CD4-positive, alpha-beta memory T cell (primary cell): Measurements from ENCODE around the gene NLRP1. TPM values are rescaled to one million over a fixed set of nuclear protein-coding genes. Genes with fewer than 3 reads are reported as not detected.

Experiments
- CTCF ChIA-PET: fragments of 350-600 bp; sonication (Branson Sonifier 250); formaldehyde crosslinking; loops from one replicate; lab custom pipeline; 2021; ENCODE audit warnings: inconsistent platforms; ENCODE audit not compliant: partially characterized antibody; lab: Charles Lee
- POLR2A ChIA-PET: fragments of 350-600 bp; sonication (Branson Sonifier 250); formaldehyde crosslinking; loops from one replicate; lab custom pipeline; 2021; ENCODE audit not compliant: partially characterized antibody; lab: Charles Lee
- DNase-seq, 5 donors: peaks; one replicate each; pipeline versions ENCODE4 v3.0.0 to v3.0.0-alpha.2; 2020 to 2022; ENCODE audit warnings: mixed read lengths in 1 of 5
- H3K27ac ChIP-seq: one replicate; pipeline ENCODE4 v1.7.0; 2013; ENCODE audit warnings: low read depth, low read length
- H3K27me3 ChIP-seq: 2 replicates; pipeline ENCODE4 v1.7.0; 2013; ENCODE audit warnings: mild to moderate bottlenecking, low read length, moderate library complexity; ENCODE audit not compliant: insufficient read depth
- H3K36me3 ChIP-seq: 2 replicates; pipeline ENCODE4 v1.7.0; 2013; ENCODE audit warnings: mild to moderate bottlenecking, low read length, moderate library complexity; ENCODE audit not compliant: insufficient read depth
- H3K4me1 ChIP-seq: 2 replicates; pipeline ENCODE4 v1.7.0; 2013; ENCODE audit warnings: mild to moderate bottlenecking, low read length, moderate library complexity; ENCODE audit not compliant: insufficient read depth
- H3K4me3 ChIP-seq, 2 donors: one replicate each; pipeline ENCODE4 v1.7.0; 2013; ENCODE audit warnings: low read length in 2 of 2, mild to moderate bottlenecking in 1 of 2
- H3K9me3 ChIP-seq, 2 donors: one replicate each; pipeline ENCODE4 v1.7.0; 2013; ENCODE audit warnings: low read length in 2 of 2, control low read depth in 1 of 2; ENCODE audit not compliant: control insufficient read depth in 1 of 2
- H3K27ac Mint-ChIP-seq, 7 donors: one replicate each; pipeline ENCODE4 v1.8.0; 2020 to 2021; ENCODE audit warnings: mixed read lengths in 7 of 7, mild to moderate bottlenecking in 6 of 7, inconsistent platforms in 3 of 7, moderate library complexity in 3 of 7
- H3K27me3 Mint-ChIP-seq, 2 donors: one replicate each; pipeline ENCODE4 v1.8.0; 2020 to 2021; ENCODE audit warnings: mixed read lengths in 2 of 2
- H3K36me3 Mint-ChIP-seq, 2 donors: one replicate each; pipeline ENCODE4 v1.8.0; 2020 to 2021; ENCODE audit warnings: mixed read lengths in 2 of 2, inconsistent platforms in 1 of 2, mild to moderate bottlenecking in 1 of 2
- H3K4me1 Mint-ChIP-seq, 4 donors: one replicate each; pipeline ENCODE4 v1.8.0; 2020 to 2021; ENCODE audit warnings: mixed read lengths in 4 of 4, mild to moderate bottlenecking in 1 of 4
- H3K4me3 Mint-ChIP-seq, 8 donors: one replicate each; pipeline ENCODE4 v1.8.0; 2020 to 2021; ENCODE audit warnings: mixed read lengths in 8 of 8, mild to moderate bottlenecking in 7 of 8, moderate library complexity in 6 of 8, inconsistent platforms in 3 of 8
- H3K9me3 Mint-ChIP-seq, 8 donors: one replicate each; pipeline ENCODE4 v1.8.0; 2020 to 2021; ENCODE audit warnings: mixed read lengths in 8 of 8, mild to moderate bottlenecking in 5 of 8, inconsistent platforms in 3 of 8, moderate library complexity in 1 of 8
- intact Hi-C: fragments of 100-400 bp; cut with micrococcal nuclease; formaldehyde crosslinking; loops from one replicate; pipeline ENCODE4 v1.15.1; 2023
- polyA plus RNA-seq, 2 donors: library from polyadenylated mRNA; unstranded; fragments of 300-500 nt; fragmentation: Illumina TruSeq; gene quantifications; one replicate each; pipeline ENCODE4 v1.2.3, GENCODE V29; 2021
- total RNA-seq, 2 experiments: library from RNA; stranded (reverse); gene quantifications; one replicate each; pipeline ENCODE4 v1.2.3, GENCODE V29; 2021

The NLRP1 gene
- total and polyA plus RNA-seq, 4 experiments from 2014 or later: 9.7 to 292 (median 160) TPM

- Mint-ChIP-seq H3K36me3 (no peaks in the 10 kb centered on the region), H3K9me3 (no peaks in the 10 kb centered on the region), H3K27me3 (peaks cover 12 to 21% of the 10 kb centered on the region in 2 donors), H3K4me1 (no peaks in the 10 kb centered on the region), H3K4me3 (no peak overlapping the region), H3K27ac (no peak overlapping the region)
- Histone ChIP-seq H3K27ac (no peak overlapping the region), H3K4me1 (no peaks in the 10 kb centered on the region), H3K27me3 (no peaks in the 10 kb centered on the region), H3K9me3 (no peaks in the 10 kb centered on the region), H3K36me3 (no peaks in the 10 kb centered on the region), H3K4me3 (no peak overlapping the region)
- no peak for DNase-seq
- ChIA-PET POLR2A (no interaction called here), CTCF (no interaction called here)
- intact Hi-C loops: no loop called here
Observed at GRCh38 chr17:5621026-5621425, 36.7 kb upstream of the NLRP1 start.

- Histone ChIP-seq H3K4me1 (no peaks in the 10 kb centered on the region), H3K36me3 (no peaks in the 10 kb centered on the region), H3K27me3 (no peaks in the 10 kb centered on the region), H3K4me3 (no peak overlapping the region), H3K27ac (no peak overlapping the region), H3K9me3 (no peaks in the 10 kb centered on the region)
- Mint-ChIP-seq H3K4me1 (no peaks in the 10 kb centered on the region), H3K36me3 (no peaks in the 10 kb centered on the region), H3K4me3 (no peak overlapping the region), H3K27ac (no peak overlapping the region), H3K9me3 (no peaks in the 10 kb centered on the region), H3K27me3 (peaks cover 10 to 15% of the 10 kb centered on the region in 2 donors)
- POLR2A ChIA-PET: no interaction called here
- intact Hi-C loops: no loop called here
- CTCF ChIA-PET: no interaction called here
- no peak for DNase-seq
Observed at GRCh38 chr17:5619088-5619740, 34.9 kb upstream of the NLRP1 start.

GRCh38 chr17:5618476-5618875, 34.2 kb upstream of the NLRP1 start:
- H3K4me1 ChIP-seq: no peaks in the 10 kb centered on the region

GRCh38 chr17:5615476-5615875, 31.2 kb upstream of the NLRP1 start:
- no peaks in the 10 kb centered on the region for H3K9me3 Mint-ChIP-seq

More at GRCh38 chr17:5618476-5618875, 34.2 kb upstream of the NLRP1 start:
- Histone ChIP-seq H3K27me3 (no peaks in the 10 kb centered on the region), H3K4me3 (no peak overlapping the region), H3K9me3 (no peaks in the 10 kb centered on the region), H3K27ac (no peak overlapping the region), H3K36me3 (no peaks in the 10 kb centered on the region)
- CTCF ChIA-PET: no interaction called here
- Mint-ChIP-seq H3K36me3 (no peaks in the 10 kb centered on the region), H3K27me3 (peaks cover 10 to 15% of the 10 kb centered on the region in 2 donors), H3K4me1 (no peaks in the 10 kb centered on the region), H3K9me3 (no peaks in the 10 kb centered on the region), H3K27ac (no peak overlapping the region), H3K4me3 (no peak overlapping the region)
- no peak for DNase-seq
- intact Hi-C loops: no loop called here
- POLR2A ChIA-PET: no interaction called here

GRCh38 chr17:5610956-5611355, 26.6 kb upstream of the NLRP1 start:
- H3K27me3 ChIP-seq: no peaks in the 10 kb centered on the region
- Mint-ChIP-seq H3K27ac (no peak overlapping the region), H3K36me3 (no peaks in the 10 kb centered on the region), H3K9me3 (no peaks in the 10 kb centered on the region), H3K27me3 (peaks cover 13% of the 10 kb centered on the region in 2 donors), H3K4me1 (no peaks in the 10 kb centered on the region), H3K4me3 (no peak overlapping the region)
- intact Hi-C loops: no loop called here
- POLR2A ChIA-PET: no interaction called here
- no peaks in the 10 kb centered on the region for H3K9me3 ChIP-seq
- no peak overlapping the region for H3K4me3 ChIP-seq
- H3K4me1 ChIP-seq: no peaks in the 10 kb centered on the region
- CTCF ChIA-PET: interaction anchor here (0.7 to 1.2 kb wide), 2 partner anchors 19 to 24 kb away, joined by 3 to 4 read pairs; no protein-coding TSS in a partner anchor
- no peak overlapping the region for H3K27ac ChIP-seq
- DNase-seq: no peak
- H3K36me3 ChIP-seq: no peaks in the 10 kb centered on the region

More at GRCh38 chr17:5615476-5615875, 31.2 kb upstream of the NLRP1 start:
- no peaks in the 10 kb centered on the region for H3K27me3 ChIP-seq
- ChIA-PET CTCF (no interaction called here), POLR2A (no interaction called here)
- H3K27ac ChIP-seq: no peak overlapping the region
- Mint-ChIP-seq H3K36me3 (no peaks in the 10 kb centered on the region), H3K4me1 (no peaks in the 10 kb centered on the region), H3K27me3 (peaks cover 13 to 19% of the 10 kb centered on the region in 2 donors), H3K27ac (no peak overlapping the region), H3K4me3 (no peak overlapping the region)
- H3K36me3 ChIP-seq: no peaks in the 10 kb centered on the region
- DNase-seq: no peak
- intact Hi-C loops: no loop called here
- H3K9me3 ChIP-seq: no peaks in the 10 kb centered on the region
- no peak overlapping the region for H3K4me3 ChIP-seq
- H3K4me1 ChIP-seq: no peaks in the 10 kb centered on the region

GRCh38 chr17:5608399-5609112, 24.2 kb upstream of the NLRP1 start:
- intact Hi-C loops: no loop called here
- H3K27me3 Mint-ChIP-seq: peaks cover 15 to 19% of the 10 kb centered on the region in 2 donors

GRCh38 chr17:5607946-5608345, 23.6 kb upstream of the NLRP1 start:
- Mint-ChIP-seq H3K36me3 (no peaks in the 10 kb centered on the region), H3K4me1 (no peaks in the 10 kb centered on the region), H3K4me3 (no peak overlapping the region), H3K9me3 (peaks cover 0 to 3% (median 0%) of the 10 kb centered on the region in 8 donors), H3K27me3 (peaks cover 15 to 19% of the 10 kb centered on the region in 2 donors), H3K27ac (no peak overlapping the region)
- Histone ChIP-seq H3K27ac (no peak overlapping the region), H3K27me3 (no peaks in the 10 kb centered on the region), H3K9me3 (no peaks in the 10 kb centered on the region), H3K4me1 (no peaks in the 10 kb centered on the region), H3K36me3 (no peaks in the 10 kb centered on the region), H3K4me3 (no peak overlapping the region)
- CTCF ChIA-PET: no interaction called here
- POLR2A ChIA-PET: no interaction called here
- DNase-seq: no peak
- intact Hi-C loops: no loop called here

More at GRCh38 chr17:5608399-5609112, 24.2 kb upstream of the NLRP1 start:
- H3K4me3 ChIP-seq: no peak overlapping the region
- H3K4me1 ChIP-seq: no peaks in the 10 kb centered on the region
- H3K9me3 ChIP-seq: no peaks in the 10 kb centered on the region
- H3K4me3 Mint-ChIP-seq: no peak overlapping the region
- no peak for DNase-seq
- H3K36me3 Mint-ChIP-seq: no peaks in the 10 kb centered on the region
- H3K27ac ChIP-seq: no peak overlapping the region
- ChIA-PET CTCF (interaction anchor here (1.4 kb wide), 1 partner anchor 16 kb away, joined by 5 read pairs; no protein-coding TSS in a partner anchor), POLR2A (no interaction called here)
- H3K27ac Mint-ChIP-seq: no peak overlapping the region
- peaks cover 0 to 3% (median 0%) of the 10 kb centered on the region in 8 donors for H3K9me3 Mint-ChIP-seq
- no peaks in the 10 kb centered on the region for H3K27me3 ChIP-seq
- no peaks in the 10 kb centered on the region for H3K36me3 ChIP-seq
- H3K4me1 Mint-ChIP-seq: no peaks in the 10 kb centered on the region
